Measurements from ENCODE around the gene SNTB2. TPM values are rescaled to one million over a fixed set of nuclear protein-coding genes. Genes with fewer than 3 reads are reported as not detected.

Gene SNTB2
- total and polyA plus RNA-seq, 8 donors = 4.0 to 74.4 (median 22.1) TPM

- peaks cover 0 to 29% (median 25%) of the 10 kb centered on the region in 4 donors for H3K36me3 ChIP-seq
- H3K9me3 ChIP-seq = no peaks in the 10 kb centered on the region
- TF ChIP-seq POLR2AphosphoS5 (IDR thresholded peaks at IDR 0.05) (no peak), EP300 (IDR thresholded peaks at IDR 0.05) (no peak), POLR2A (IDR thresholded peaks at IDR 0.05) (no peak), CTCF (IDR thresholded peaks at IDR 0.05) (no peak)
- H3K27me3 ChIP-seq = no peaks in the 10 kb centered on the region
- no peak overlapping the region for H3K27ac ChIP-seq
- intact Hi-C loops (cut with DNase I; ENCODE audit: low total_unique reads) = no loop called here
- no peak for DNase-seq
- peaks cover 0 to under 1% (median 0%) of the 10 kb centered on the region in 4 donors for H3K4me1 ChIP-seq
- 37 to 76% (median 59%) methylated on average over 4 of the region's 4 CpGs for WGBS, 5 donors
- H3K4me3 ChIP-seq = no peak overlapping the region
These were observed 73.1 kb downstream of the SNTB2 start for GRCh38 chr16:69260019-69260418.

GRCh38 chr16:69260506-69260905, 73.5 kb downstream of the SNTB2 start:
- no peak for TF ChIP-seq POLR2AphosphoS5 (IDR thresholded peaks at IDR 0.05)
- no peak for TF ChIP-seq EP300 (IDR thresholded peaks at IDR 0.05)
- TF ChIP-seq POLR2A (IDR thresholded peaks at IDR 0.05) = no peak
- no peak for DNase-seq
- intact Hi-C loops (cut with DNase I; ENCODE audit: low total_unique reads) = no loop called here

GRCh38 chr16:69266334-69267063, 79.5 kb downstream of the SNTB2 start:
- peaks cover 0 to 42% (median 32%) of the 10 kb centered on the region in 4 donors for H3K36me3 ChIP-seq
- no peak overlapping the region for H3K27ac ChIP-seq
- no peak for DNase-seq
- 54 to 70% (median 66%) methylated on average over 4 of the region's 4 CpGs for WGBS, 5 donors
- no peaks in the 10 kb centered on the region for H3K9me3 ChIP-seq
- TF ChIP-seq EP300 (IDR thresholded peaks at IDR 0.05) (no peak), POLR2A (IDR thresholded peaks at IDR 0.05) (no peak), POLR2AphosphoS5 (IDR thresholded peaks at IDR 0.05) (no peak), CTCF (IDR thresholded peaks at IDR 0.05) (no peak)
- no peak overlapping the region for H3K4me3 ChIP-seq
- intact Hi-C loops (cut with DNase I; ENCODE audit: low total_unique reads) = no loop called here
- peaks cover 0 to 9% (median 0%) of the 10 kb centered on the region in 4 donors for H3K4me1 ChIP-seq
- no peaks in the 10 kb centered on the region for H3K27me3 ChIP-seq

More at GRCh38 chr16:69260506-69260905, 73.5 kb downstream of the SNTB2 start:
- Histone ChIP-seq H3K9me3 (no peaks in the 10 kb centered on the region), H3K27me3 (no peaks in the 10 kb centered on the region), H3K4me3 (no peak overlapping the region), H3K36me3 (peaks cover 0 to 29% (median 28%) of the 10 kb centered on the region in 4 donors), H3K4me1 (no peaks in the 10 kb centered on the region), H3K27ac (no peak overlapping the region)
- WGBS, 5 donors = 82 to 95% (median 86%) methylated on average over 3 of the region's 3 CpGs

- H3K4me3 ChIP-seq = no peak overlapping the region
- no peaks in the 10 kb centered on the region for H3K27me3 ChIP-seq
- H3K36me3 ChIP-seq = peaks cover 0 to 53% (median 41%) of the 10 kb centered on the region in 4 donors
- WGBS, 5 donors = 74 to 91% (median 86%) methylated on average over 4 of the region's 4 CpGs
- DNase-seq = no peak
- no peak for TF ChIP-seq POLR2AphosphoS5 (IDR thresholded peaks at IDR 0.05)
- no peak for TF ChIP-seq CTCF (IDR thresholded peaks at IDR 0.05)
- TF ChIP-seq EP300 (IDR thresholded peaks at IDR 0.05) = no peak
- no peak for TF ChIP-seq POLR2A (IDR thresholded peaks at IDR 0.05)
- no peak overlapping the region for H3K27ac ChIP-seq
- H3K4me1 ChIP-seq = peaks cover 0 to 9% (median 0%) of the 10 kb centered on the region in 4 donors
- no peaks in the 10 kb centered on the region for H3K9me3 ChIP-seq
- intact Hi-C loops (cut with DNase I; ENCODE audit: low total_unique reads) = no loop called here
These were observed 80.7 kb downstream of the SNTB2 start for GRCh38 chr16:69267633-69268032.

- intact Hi-C loops (cut with DNase I; ENCODE audit: low total_unique reads) = no loop called here
- no peak for DNase-seq
- Histone ChIP-seq H3K27me3 (no peaks in the 10 kb centered on the region), H3K4me3 (no peak overlapping the region), H3K36me3 (peaks cover 0 to 53% (median 37%) of the 10 kb centered on the region in 4 donors), H3K9me3 (no peaks in the 10 kb centered on the region), H3K27ac (no peak overlapping the region), H3K4me1 (peaks cover 0 to 13% (median 2%) of the 10 kb centered on the region in 4 donors)
- TF ChIP-seq CTCF (IDR thresholded peaks at IDR 0.05) (no peak), POLR2AphosphoS5 (IDR thresholded peaks at IDR 0.05) (no peak), POLR2A (IDR thresholded peaks at IDR 0.05) (no peak), EP300 (IDR thresholded peaks at IDR 0.05) (no peak)
- WGBS, 5 donors = 72 to 80% (median 77%) methylated on average over 3 of the region's 3 CpGs
These were observed 83.4 kb downstream of the SNTB2 start for GRCh38 chr16:69270395-69270794.
